Cardiac fibroblast (primary cell): ENCODE results near the gene CFAP46.

Experiments
- DNase-seq, 2 donors: peaks; one replicate each; pipeline versions ENCODE4 v3.0.0 to v3.0.0-alpha.2; 2010; ENCODE audit warnings: low read depth in 2 of 2
- H3K4me3 ChIP-seq, 2 donors: replicated peaks in 1 of 2; 1 replicate in 1 of 2; 2 replicates in 1 of 2; pipeline ENCODE4 v1.5.1; 2011; ENCODE audit warnings: low read depth in 2 of 2, low read length in 2 of 2, mild to moderate bottlenecking in 2 of 2, moderate library complexity in 1 of 2
- TF ChIP-seq, protein P1 (sequence below): IDR thresholded peaks from one replicate; pipeline ENCODE4 v1.5.1; 2011; ENCODE audit warnings: low read depth, mild to moderate bottlenecking, low read length, inconsistent platforms

CFAP46 gene

DNA sequence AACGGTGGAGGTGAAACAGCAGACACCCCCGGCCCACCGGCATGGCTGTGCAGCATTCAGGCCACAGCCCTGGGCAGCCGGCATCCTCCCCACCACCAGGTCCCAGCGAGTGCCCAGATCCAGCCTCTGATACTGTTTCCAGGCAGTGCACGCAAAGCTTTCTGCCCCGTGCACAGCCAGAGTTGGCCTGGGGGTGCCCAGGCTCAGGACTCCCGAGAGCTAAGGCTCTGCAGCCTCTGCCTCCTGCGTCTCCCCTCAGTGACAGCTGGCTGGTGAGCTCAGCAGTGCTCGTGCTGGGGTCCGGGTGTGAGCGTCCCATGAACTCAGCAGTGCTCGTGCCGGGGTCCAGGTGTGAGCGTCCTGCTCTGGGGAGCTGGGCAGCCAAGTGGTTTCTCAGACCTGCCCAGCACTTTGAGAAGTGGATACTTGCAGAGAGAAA is 65.4 kb downstream of the CFAP46 start:
- TF ChIP-seq, protein P1, sequence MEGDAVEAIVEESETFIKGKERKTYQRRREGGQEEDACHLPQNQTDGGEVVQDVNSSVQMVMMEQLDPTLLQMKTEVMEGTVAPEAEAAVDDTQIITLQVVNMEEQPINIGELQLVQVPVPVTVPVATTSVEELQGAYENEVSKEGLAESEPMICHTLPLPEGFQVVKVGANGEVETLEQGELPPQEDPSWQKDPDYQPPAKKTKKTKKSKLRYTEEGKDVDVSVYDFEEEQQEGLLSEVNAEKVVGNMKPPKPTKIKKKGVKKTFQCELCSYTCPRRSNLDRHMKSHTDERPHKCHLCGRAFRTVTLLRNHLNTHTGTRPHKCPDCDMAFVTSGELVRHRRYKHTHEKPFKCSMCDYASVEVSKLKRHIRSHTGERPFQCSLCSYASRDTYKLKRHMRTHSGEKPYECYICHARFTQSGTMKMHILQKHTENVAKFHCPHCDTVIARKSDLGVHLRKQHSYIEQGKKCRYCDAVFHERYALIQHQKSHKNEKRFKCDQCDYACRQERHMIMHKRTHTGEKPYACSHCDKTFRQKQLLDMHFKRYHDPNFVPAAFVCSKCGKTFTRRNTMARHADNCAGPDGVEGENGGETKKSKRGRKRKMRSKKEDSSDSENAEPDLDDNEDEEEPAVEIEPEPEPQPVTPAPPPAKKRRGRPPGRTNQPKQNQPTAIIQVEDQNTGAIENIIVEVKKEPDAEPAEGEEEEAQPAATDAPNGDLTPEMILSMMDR = no peak
- no peak for DNase-seq

DNA sequence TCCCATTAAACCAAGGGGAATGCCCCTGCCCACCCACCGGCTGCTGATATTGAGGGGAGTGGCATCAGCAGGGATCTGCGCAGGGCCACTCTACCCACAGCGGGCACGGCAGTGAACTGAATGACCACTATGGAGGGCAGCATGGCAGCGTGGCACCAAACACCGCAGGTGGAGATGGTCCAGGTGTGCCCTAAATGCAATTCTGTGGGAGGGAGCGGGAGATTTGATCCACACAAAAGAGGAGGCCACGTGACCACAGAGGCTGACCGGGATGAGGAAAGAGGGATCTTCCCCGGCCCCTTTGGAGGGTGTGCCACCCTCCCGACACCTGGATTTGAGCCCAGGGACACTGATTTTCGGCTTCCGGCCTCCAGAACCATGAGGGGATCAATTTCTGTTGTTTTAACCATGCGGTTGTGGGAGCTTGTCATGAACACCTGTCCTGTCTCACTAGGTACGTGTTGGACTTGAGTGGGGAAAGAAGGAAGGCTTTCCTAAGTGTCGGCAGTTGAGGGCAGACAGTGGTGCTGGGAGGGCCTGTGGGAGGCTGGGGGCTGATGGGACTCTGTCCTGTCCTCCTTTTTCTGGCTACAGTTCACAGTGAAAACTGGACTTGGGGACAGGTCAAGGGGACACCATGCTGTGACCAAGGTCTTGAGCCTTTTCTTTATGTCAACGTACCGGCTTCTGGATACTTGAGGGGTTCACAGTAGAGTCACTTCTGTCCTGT is 66.1 kb downstream of the CFAP46 start:
- TF ChIP-seq, protein P1 = no peak
- no peak overlapping the region for H3K4me3 ChIP-seq
- DNase-seq = no peak

More for the DNA sequence above, 65.4 kb downstream of the CFAP46 start:
- H3K4me3 ChIP-seq = no peak overlapping the region

GRCh38 chr10:132875435-132875834 is 66.9 kb downstream of the CFAP46 start:
- no peak for DNase-seq
- H3K4me3 ChIP-seq = no peak overlapping the region
- TF ChIP-seq, protein P1 = no peak

DNA sequence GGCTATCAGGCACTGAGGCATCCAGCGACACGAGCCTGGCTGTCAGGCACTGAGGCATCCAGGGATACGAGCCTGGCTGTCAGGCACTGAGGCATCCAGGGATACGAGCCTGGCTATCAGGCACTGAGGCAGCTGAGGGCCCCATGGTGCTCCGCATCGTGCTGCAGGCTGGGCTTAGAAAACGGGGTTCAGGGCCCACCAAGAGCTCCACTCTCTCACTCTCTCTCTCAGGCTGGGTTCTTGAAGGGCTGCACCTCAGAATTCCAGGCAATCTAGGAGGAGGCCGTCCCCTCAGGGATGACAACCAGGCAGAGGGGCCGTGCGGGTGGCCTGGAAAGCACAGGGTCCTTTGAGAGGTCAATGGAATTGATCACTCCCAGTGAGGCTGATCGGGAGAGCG is 69.0 kb downstream of the CFAP46 start:
- TF ChIP-seq, protein P1 = no peak
- no peak for DNase-seq
- no peak overlapping the region for H3K4me3 ChIP-seq

GRCh38 chr10:132872658-132873057 is 69.7 kb downstream of the CFAP46 start:
- TF ChIP-seq, protein P1 = no peak
- no peak for DNase-seq
- no peak overlapping the region for H3K4me3 ChIP-seq

DNA sequence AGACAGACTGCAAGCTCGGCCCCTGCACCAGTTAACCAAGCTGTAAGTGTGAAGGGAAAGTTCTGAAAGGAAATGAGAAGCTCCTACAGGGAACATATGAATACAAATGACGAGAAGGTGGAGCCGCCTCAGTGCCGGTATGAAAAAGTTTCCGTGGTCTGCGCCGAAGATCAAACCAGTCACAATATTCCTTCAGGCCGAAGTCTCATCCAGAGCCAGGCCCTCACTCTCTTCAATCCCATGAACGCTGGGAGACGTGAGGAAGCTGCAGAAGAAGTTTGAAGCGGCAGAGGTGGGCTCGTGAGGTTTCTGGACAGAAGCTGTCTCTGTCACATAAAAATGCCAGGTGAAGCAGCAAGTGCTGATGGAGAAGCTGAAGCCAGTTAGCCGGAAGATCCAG is 71.9 kb downstream of the CFAP46 start:
- TF ChIP-seq, protein P1 = no peak
- H3K4me3 ChIP-seq = no peak overlapping the region
- no peak for DNase-seq

GRCh38 chr10:132869621-132870020 is 72.7 kb downstream of the CFAP46 start:
- TF ChIP-seq, protein P1 = no peak
- H3K4me3 ChIP-seq = no peak overlapping the region
- DNase-seq = no peak
